Liver (tissue), 9 donors: ENCODE measurements around the gene CCNK. TPM values are rescaled to one million over a fixed set of nuclear protein-coding genes. Genes with fewer than 3 reads are reported as not detected.

Experiments
- DNase-seq: peaks from one replicate; pipeline ENCODE4 v3.0.0-alpha.2; 2017; ENCODE audit warnings: low spot score
- H3K27ac ChIP-seq, 2 donors: one replicate each; pipeline ENCODE4 v1.7.0; 2013; ENCODE audit warnings: inconsistent platforms in 2 of 2, low read length in 2 of 2, control low read depth in 1 of 2, low read depth in 1 of 2, mild to moderate bottlenecking in 1 of 2
- H3K27me3 ChIP-seq, 4 donors: one replicate each; pipeline versions ENCODE4 v1.6.1 to v1.7.0; 2013; ENCODE audit warnings: low read length in 3 of 4, inconsistent platforms in 1 of 4, mild to moderate bottlenecking in 1 of 4, moderate library complexity in 1 of 4; ENCODE audit not compliant: control insufficient read depth in 4 of 4, insufficient read depth in 4 of 4
- H3K36me3 ChIP-seq, 4 donors: one replicate each; pipeline versions ENCODE4 v1.6.1 to v1.7.0; 2013; ENCODE audit warnings: low read length in 3 of 4, mild to moderate bottlenecking in 3 of 4, low read depth in 1 of 4, moderate library complexity in 1 of 4; ENCODE audit not compliant: control insufficient read depth in 4 of 4, insufficient read depth in 3 of 4
- H3K4me1 ChIP-seq, 4 donors: one replicate each; pipeline versions ENCODE4 v1.6.1 to v1.7.0; 2013; ENCODE audit warnings: low read length in 3 of 4, mild to moderate bottlenecking in 3 of 4, moderate library complexity in 1 of 4; ENCODE audit not compliant: control insufficient read depth in 4 of 4, insufficient read depth in 4 of 4
- H3K4me3 ChIP-seq, 3 donors: one replicate each; pipeline versions ENCODE4 v1.6.1 to v1.7.0; 2013; ENCODE audit warnings: low read length in 3 of 3, control low read depth in 1 of 3, low read depth in 1 of 3, mild to moderate bottlenecking in 1 of 3
- H3K9ac ChIP-seq, 2 donors: one replicate each; pipeline ENCODE4 v1.7.0; 2013; ENCODE audit warnings: low read length in 2 of 2, mild to moderate bottlenecking in 2 of 2, moderate library complexity in 2 of 2, control low read depth in 1 of 2, low read depth in 1 of 2
- H3K9me3 ChIP-seq, 4 donors: one replicate each; pipeline versions ENCODE4 v1.6.1 to v1.7.0; 2013; ENCODE audit warnings: low read length in 3 of 4; ENCODE audit not compliant: control insufficient read depth in 4 of 4
- EGR1 ChIP-seq, 2 donors: IDR thresholded peaks; 2 replicates each; pipeline ENCODE4 v1.6.1; 2016 to 2018; ENCODE audit warnings: antibody characterized with exemption in 2 of 2, low read depth in 2 of 2
- FOXA2 ChIP-seq: IDR thresholded peaks from 2 replicates; pipeline ENCODE4 v1.6.1; 2016; ENCODE audit warnings: antibody characterized with exemption
- GABPA ChIP-seq, 2 donors: IDR thresholded peaks in 1 of 2; conservative IDR thresholded peaks in 1 of 2; 2 replicates each; pipeline ENCODE4 v1.6.1; 2016; ENCODE audit warnings: antibody characterized with exemption in 2 of 2, mild to moderate bottlenecking in 1 of 2, moderate library complexity in 1 of 2
- HNF4A ChIP-seq, 2 donors: conservative IDR thresholded peaks; 2 replicates each; pipeline ENCODE4 v1.6.1; 2016; ENCODE audit warnings: antibody characterized with exemption in 2 of 2, mild to moderate bottlenecking in 2 of 2
- HNF4G ChIP-seq: IDR thresholded peaks from 2 replicates; pipeline ENCODE4 v1.6.1; 2016; ENCODE audit warnings: antibody characterized with exemption
- NR2F2 ChIP-seq: IDR thresholded peaks from 2 replicates; pipeline ENCODE4 v1.6.1; 2016; ENCODE audit warnings: antibody characterized with exemption
- RAD21 ChIP-seq, 2 donors: IDR thresholded peaks; 2 replicates each; pipeline ENCODE4 v1.6.1; 2016; ENCODE audit warnings: antibody characterized with exemption in 2 of 2, mild to moderate bottlenecking in 2 of 2
- WGBS: extraction: QIAGEN DNeasy Blood & Tissue Kit; methylation state at CpG from one replicate; pipeline ENCODE4 v1.1.7; 2013; 5-methylcytosine and 5-hydroxymethylcytosine counted together
- polyA plus RNA-seq, 2 donors: library from polyadenylated mRNA; stranded (reverse) in 1 of 2; unstranded in 1 of 2; fragments of 200-250 nt in 1 of 2; fragments of >200 nt in 1 of 2; fragmentation: Nextera tagmentation in 1 of 2; extraction: Ambion mirVana in 1 of 2; gene quantifications; one replicate each; pipeline versions ENCODE4 v1.2.1 to v1.2.3, GENCODE V29; 2013 to 2015
- total RNA-seq, 2 donors: library from RNA; depleted of rRNA; stranded (reverse); fragments of >200 nt; gene quantifications; one replicate each; pipeline ENCODE4 v1.2.3, GENCODE V29; 2014
- TF ChIP-seq, protein P1 (sequence below): IDR thresholded peaks from 2 replicates; pipeline ENCODE4 v1.6.1; 2016; ENCODE audit warnings: antibody characterized with exemption, mild to moderate bottlenecking
- TF ChIP-seq, protein P2 (sequence below): IDR thresholded peaks from 2 replicates; pipeline ENCODE4 v1.6.1; 2016; ENCODE audit warnings: antibody characterized with exemption
- TF ChIP-seq, protein P3 (sequence below): fragments of 150-350 bp; IDR thresholded peaks from 2 replicates; pipeline ENCODE4 v1.5.1; 2017; ENCODE audit warnings: improper control_type of control experiment, low read depth, low read length; ENCODE audit not compliant: missing input control
- TF ChIP-seq, protein P4 (sequence below): IDR thresholded peaks from 2 replicates; pipeline ENCODE4 v1.6.1; 2016; ENCODE audit warnings: antibody characterized with exemption
- donor health status: healthy.
- donor health status: healthy.
- donor health status: healthy.
- donor health status: healthy.
- donor health status: healthy.

CCNK gene
- total and polyA plus RNA-seq, 4 donors = 7.7 to 33.4 (median 13.2) TPM

DNA sequence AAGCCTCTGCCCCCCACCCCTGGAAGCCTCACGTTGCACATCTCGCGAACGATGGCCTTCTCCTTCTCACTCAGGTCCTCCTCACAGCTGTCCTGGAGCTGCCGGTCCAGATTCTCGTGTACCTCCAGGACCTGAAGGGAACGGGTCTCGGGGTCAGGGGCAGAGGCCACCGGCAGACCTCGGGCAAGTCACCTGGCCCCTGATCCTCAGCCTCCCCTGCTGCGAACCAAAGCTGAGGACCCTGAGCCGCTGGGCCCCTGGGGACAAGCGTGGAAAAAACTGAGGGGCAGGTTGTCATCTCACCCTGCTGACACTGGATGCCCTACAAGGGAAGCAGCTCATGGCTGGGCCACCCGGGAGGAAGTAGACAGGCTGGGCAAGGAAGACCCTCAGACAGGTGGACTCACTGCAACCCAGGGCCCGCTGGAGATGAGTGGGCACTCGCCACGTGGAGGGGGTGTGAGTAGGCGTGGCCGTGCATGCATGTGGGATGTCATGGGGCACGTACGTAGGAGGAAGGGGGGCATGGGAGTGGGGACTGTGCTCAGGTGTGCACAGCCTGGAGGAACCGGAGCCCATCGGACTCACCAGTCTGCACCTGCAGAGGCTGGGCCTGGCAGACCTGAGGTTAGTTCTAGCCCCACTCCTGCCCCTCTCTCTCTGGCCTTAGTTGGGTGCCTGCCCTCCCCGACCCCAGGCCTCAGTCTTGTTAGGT, 35.1 kb downstream of the CCNK start:
- Histone ChIP-seq H3K27me3 (no peaks in the 10 kb centered on the region), H3K9me3 (no peaks in the 10 kb centered on the region), H3K27ac (no peak overlapping the region), H3K9ac (no peak overlapping the region), H3K4me3 (no peak overlapping the region), H3K36me3 (peaks cover 8 to 36% (median 9%) of the 10 kb centered on the region in 4 donors), H3K4me1 (peaks cover 0 to 8% (median 3%) of the 10 kb centered on the region in 4 donors)
- TF ChIP-seq HNF4G (no peak), NR2F2 (no peak), RAD21 (IDR thresholded peaks at IDR 0.05) (no peak), GABPA (IDR thresholded peaks at IDR 0.05 in 1 of 2, conservative IDR thresholded peaks at IDR 0.05 in 1 of 2) (no peak), HNF4A (conservative IDR thresholded peaks at IDR 0.05) (no peak), EGR1 (IDR thresholded peaks at IDR 0.05; ENCODE audit: low read depth in 2 of 2) (no peak)
- TF ChIP-seq, protein P1, sequence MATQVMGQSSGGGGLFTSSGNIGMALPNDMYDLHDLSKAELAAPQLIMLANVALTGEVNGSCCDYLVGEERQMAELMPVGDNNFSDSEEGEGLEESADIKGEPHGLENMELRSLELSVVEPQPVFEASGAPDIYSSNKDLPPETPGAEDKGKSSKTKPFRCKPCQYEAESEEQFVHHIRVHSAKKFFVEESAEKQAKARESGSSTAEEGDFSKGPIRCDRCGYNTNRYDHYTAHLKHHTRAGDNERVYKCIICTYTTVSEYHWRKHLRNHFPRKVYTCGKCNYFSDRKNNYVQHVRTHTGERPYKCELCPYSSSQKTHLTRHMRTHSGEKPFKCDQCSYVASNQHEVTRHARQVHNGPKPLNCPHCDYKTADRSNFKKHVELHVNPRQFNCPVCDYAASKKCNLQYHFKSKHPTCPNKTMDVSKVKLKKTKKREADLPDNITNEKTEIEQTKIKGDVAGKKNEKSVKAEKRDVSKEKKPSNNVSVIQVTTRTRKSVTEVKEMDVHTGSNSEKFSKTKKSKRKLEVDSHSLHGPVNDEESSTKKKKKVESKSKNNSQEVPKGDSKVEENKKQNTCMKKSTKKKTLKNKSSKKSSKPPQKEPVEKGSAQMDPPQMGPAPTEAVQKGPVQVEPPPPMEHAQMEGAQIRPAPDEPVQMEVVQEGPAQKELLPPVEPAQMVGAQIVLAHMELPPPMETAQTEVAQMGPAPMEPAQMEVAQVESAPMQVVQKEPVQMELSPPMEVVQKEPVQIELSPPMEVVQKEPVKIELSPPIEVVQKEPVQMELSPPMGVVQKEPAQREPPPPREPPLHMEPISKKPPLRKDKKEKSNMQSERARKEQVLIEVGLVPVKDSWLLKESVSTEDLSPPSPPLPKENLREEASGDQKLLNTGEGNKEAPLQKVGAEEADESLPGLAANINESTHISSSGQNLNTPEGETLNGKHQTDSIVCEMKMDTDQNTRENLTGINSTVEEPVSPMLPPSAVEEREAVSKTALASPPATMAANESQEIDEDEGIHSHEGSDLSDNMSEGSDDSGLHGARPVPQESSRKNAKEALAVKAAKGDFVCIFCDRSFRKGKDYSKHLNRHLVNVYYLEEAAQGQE = no peak
- TF ChIP-seq, protein P2, sequence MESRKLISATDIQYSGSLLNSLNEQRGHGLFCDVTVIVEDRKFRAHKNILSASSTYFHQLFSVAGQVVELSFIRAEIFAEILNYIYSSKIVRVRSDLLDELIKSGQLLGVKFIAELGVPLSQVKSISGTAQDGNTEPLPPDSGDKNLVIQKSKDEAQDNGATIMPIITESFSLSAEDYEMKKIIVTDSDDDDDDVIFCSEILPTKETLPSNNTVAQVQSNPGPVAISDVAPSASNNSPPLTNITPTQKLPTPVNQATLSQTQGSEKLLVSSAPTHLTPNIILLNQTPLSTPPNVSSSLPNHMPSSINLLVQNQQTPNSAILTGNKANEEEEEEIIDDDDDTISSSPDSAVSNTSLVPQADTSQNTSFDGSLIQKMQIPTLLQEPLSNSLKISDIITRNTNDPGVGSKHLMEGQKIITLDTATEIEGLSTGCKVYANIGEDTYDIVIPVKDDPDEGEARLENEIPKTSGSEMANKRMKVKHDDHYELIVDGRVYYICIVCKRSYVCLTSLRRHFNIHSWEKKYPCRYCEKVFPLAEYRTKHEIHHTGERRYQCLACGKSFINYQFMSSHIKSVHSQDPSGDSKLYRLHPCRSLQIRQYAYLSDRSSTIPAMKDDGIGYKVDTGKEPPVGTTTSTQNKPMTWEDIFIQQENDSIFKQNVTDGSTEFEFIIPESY = no peak
- TF ChIP-seq, protein P3, sequence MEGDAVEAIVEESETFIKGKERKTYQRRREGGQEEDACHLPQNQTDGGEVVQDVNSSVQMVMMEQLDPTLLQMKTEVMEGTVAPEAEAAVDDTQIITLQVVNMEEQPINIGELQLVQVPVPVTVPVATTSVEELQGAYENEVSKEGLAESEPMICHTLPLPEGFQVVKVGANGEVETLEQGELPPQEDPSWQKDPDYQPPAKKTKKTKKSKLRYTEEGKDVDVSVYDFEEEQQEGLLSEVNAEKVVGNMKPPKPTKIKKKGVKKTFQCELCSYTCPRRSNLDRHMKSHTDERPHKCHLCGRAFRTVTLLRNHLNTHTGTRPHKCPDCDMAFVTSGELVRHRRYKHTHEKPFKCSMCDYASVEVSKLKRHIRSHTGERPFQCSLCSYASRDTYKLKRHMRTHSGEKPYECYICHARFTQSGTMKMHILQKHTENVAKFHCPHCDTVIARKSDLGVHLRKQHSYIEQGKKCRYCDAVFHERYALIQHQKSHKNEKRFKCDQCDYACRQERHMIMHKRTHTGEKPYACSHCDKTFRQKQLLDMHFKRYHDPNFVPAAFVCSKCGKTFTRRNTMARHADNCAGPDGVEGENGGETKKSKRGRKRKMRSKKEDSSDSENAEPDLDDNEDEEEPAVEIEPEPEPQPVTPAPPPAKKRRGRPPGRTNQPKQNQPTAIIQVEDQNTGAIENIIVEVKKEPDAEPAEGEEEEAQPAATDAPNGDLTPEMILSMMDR = no peak
- TF ChIP-seq, protein P4, sequence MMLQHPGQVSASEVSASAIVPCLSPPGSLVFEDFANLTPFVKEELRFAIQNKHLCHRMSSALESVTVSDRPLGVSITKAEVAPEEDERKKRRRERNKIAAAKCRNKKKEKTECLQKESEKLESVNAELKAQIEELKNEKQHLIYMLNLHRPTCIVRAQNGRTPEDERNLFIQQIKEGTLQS = no peak
- no peak for DNase-seq
- 86% methylated on average over 24 of the region's 24 CpGs for WGBS

DNA sequence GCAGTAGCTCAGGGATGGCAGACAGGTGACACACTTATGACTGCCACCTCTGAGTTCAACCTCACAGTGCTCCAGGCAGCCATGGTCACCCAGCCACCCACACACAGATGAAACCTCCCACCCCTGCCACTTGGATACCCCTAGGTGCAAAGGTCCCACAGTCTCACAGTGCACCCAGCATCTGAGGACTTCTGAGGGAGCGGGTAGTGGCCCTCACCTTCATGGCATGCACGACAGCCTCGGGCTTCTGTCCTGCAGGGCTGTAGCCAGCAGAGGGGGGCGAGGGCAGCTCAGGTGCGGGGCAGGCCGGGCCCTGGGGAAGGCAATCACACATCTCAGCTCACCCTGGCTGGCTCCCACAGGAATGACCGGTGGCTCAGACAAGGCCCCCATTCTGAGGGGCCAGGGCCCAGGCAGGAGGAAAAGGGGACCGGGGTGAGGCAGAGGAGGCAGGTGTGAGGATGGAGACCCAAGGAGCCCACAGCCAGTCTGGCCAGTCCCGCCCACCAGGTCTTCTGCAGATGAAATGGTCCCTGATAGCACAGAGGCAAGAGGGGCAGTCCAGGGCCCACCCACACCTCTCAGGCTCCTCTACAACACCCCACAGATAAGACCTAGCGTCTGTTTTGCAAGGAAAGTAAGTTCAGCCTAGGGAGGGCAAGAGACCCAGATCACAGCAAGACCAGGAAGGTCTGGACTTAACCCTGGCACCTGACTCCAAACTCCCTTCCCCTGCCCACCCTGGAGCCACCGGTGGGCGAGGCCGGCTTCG, 35.8 kb downstream of the CCNK start:
- no peak for DNase-seq
- TF ChIP-seq NR2F2 (no peak), FOXA2 (no peak)

More for the DNA sequence above, 35.8 kb downstream of the CCNK start:
- Histone ChIP-seq H3K36me3 (peaks cover 3 to 34% (median 8%) of the 10 kb centered on the region in 4 donors), H3K9me3 (no peaks in the 10 kb centered on the region), H3K27me3 (no peaks in the 10 kb centered on the region), H3K27ac (no peak overlapping the region), H3K9ac (no peak overlapping the region), H3K4me3 (no peak overlapping the region), H3K4me1 (peaks cover 0 to 8% (median 3%) of the 10 kb centered on the region in 4 donors)
- WGBS = 88% methylated on average over 14 of the region's 14 CpGs
